K562 (cell line): Measurements from ENCODE around the gene LRP1. TPM values are rescaled to one million over a fixed set of nuclear protein-coding genes. Genes with fewer than 3 reads are reported as not detected.

Experiments used
- ATAC-seq: fragments of 200-7000 bp; cut with Tn5 transposase; 3 replicates; pipeline ENCODE4 v1.9.1; 2020; ENCODE audit warnings: moderate library complexity
- BruUV-seq: library from RNA; stranded (reverse); fragments of 400-500 nt; replicated peaks from 2 replicates; lab custom pipeline; 2021; lab: Mats Ljungman, UMichigan
- CTCF ChIA-PET: fragments of 300-600 bp; formaldehyde crosslinking; extraction: SDS; loops from one replicate; lab custom pipeline; 2021; ENCODE audit warnings: low intra/inter-chr PET ratio; lab: Yijun Ruan, JAX
- POLR2A ChIA-PET: fragments of 300-600, 350-650 bp; sonication (Branson Sonifier 250); formaldehyde crosslinking; extraction: SDS; loops from one replicate; lab custom pipeline; 2021; ENCODE audit warnings: antibody characterized with exemption, inconsistent platforms; lab: Yijun Ruan, JAX
- DNase-seq, 4 experiments: peaks; one replicate each; pipeline versions ENCODE4 v3.0.0 to v3.0.0-alpha.2; 2011 to 2018; ENCODE audit warnings: low spot score in 3 of 4, mixed read lengths in 3 of 4; ENCODE audit errors: extremely low read depth in 1 of 4
- FAIRE-seq: peaks from 2 replicates; lab custom pipeline; 2011; peaks lifted over from hg19 to GRCh38; lab: Jason Lieb, UNC
- H2AFZ ChIP-seq: 2 replicates; pipeline ENCODE4 v1.6.0; 2011; ENCODE audit warnings: low read depth, low read length, control low read depth, inconsistent platforms
- H3K27ac ChIP-seq: fragments of 200-600 bp; 3 replicates; pipeline ENCODE4 v1.8.0; 2011; ENCODE audit warnings: low read depth, mild to moderate bottlenecking, control low read depth, inconsistent platforms, low read length, moderate library complexity, mixed read lengths; ENCODE audit errors: extremely low read depth
- H3K27me3 ChIP-seq, 2 experiments: fragments of 300-600 bp in 1 of 2; 2 replicates in 1 of 2; 3 replicates in 1 of 2; pipeline versions ENCODE4 v1.6.0 to v1.8.0; 2011; ENCODE audit warnings: inconsistent platforms in 2 of 2, low read length in 2 of 2, mild to moderate bottlenecking in 1 of 2, mixed read lengths in 1 of 2, moderate library complexity in 1 of 2; ENCODE audit not compliant: control insufficient read depth in 2 of 2, insufficient read depth in 2 of 2
- H3K36me3 ChIP-seq: fragments of 300-600 bp; 3 replicates; pipeline ENCODE4 v1.8.0; 2011; ENCODE audit warnings: mild to moderate bottlenecking, low read length, inconsistent platforms; ENCODE audit not compliant: control insufficient read depth, insufficient read depth
- H3K4me1 ChIP-seq, 2 experiments: fragments of 200-600 bp in 1 of 2; replicated peaks in 1 of 2; 2 replicates in 1 of 2; 3 replicates in 1 of 2; pipeline versions ENCODE4 v1.5.1 to v1.8.0; 2011; ENCODE audit warnings: inconsistent platforms in 2 of 2, low read length in 2 of 2, mild to moderate bottlenecking in 1 of 2, mixed read lengths in 1 of 2, moderate library complexity in 1 of 2; ENCODE audit not compliant: control insufficient read depth in 2 of 2, insufficient read depth in 2 of 2
- H3K4me2 ChIP-seq: 2 replicates; pipeline ENCODE4 v1.6.1; 2011; ENCODE audit warnings: low read length, control low read depth, inconsistent platforms, mixed read lengths; ENCODE audit not compliant: insufficient read depth
- H3K4me3 ChIP-seq: fragments of 200-600 bp; sonication (generic), shearing (Covaris generic); 2 replicates; pipeline ENCODE4 v1.5.1; 2016; ENCODE audit warnings: control low read depth, inconsistent platforms
- H3K79me2 ChIP-seq: fragments of 200-600 bp; 3 replicates; pipeline ENCODE4 v1.8.0; 2011; ENCODE audit warnings: low read length, inconsistent platforms; ENCODE audit not compliant: control insufficient read depth, insufficient read depth
- H3K9ac ChIP-seq, 2 experiments: 2 replicates each; pipeline versions ENCODE4 v1.6.0 to v1.6.1; 2011; ENCODE audit warnings: low read depth in 2 of 2, low read length in 2 of 2, control low read depth in 1 of 2, inconsistent platforms in 1 of 2, mild to moderate bottlenecking in 1 of 2, mixed read lengths in 1 of 2; ENCODE audit not compliant: insufficient read depth in 1 of 2
- H3K9me1 ChIP-seq: one replicate; pipeline ENCODE4 v1.6.0; 2011; ENCODE audit warnings: inconsistent platforms, mild to moderate bottlenecking, low read length, moderate library complexity; ENCODE audit not compliant: control insufficient read depth, insufficient read depth
- H3K9me3 ChIP-seq: replicated peaks from 2 replicates; pipeline ENCODE4 v1.5.1; 2011; ENCODE audit warnings: low read depth, low read length, inconsistent platforms; ENCODE audit not compliant: control insufficient read depth, insufficient read depth
- H4K20me1 ChIP-seq: replicated peaks from 2 replicates; pipeline ENCODE4 v1.6.1; 2011; ENCODE audit warnings: low read length, inconsistent platforms, mixed read lengths; ENCODE audit not compliant: control insufficient read depth, insufficient read depth
- ETV1 ChIP-seq: fragments of 450-650 bp; conservative IDR thresholded peaks from 2 replicates; pipeline ENCODE4 v1.6.1; 2016; ENCODE audit warnings: missing genetic modification characterization, control low read depth, low read depth, missing compliant biosample characterization
- HNRNPLL ChIP-seq: fragments of 200-400 bp; formaldehyde crosslinking; IDR thresholded peaks from 2 replicates; pipeline ENCODE4 v1.6.1; 2017; ENCODE audit warnings: low read length, low read depth, mild to moderate bottlenecking; ENCODE audit not compliant: poor library complexity, severe bottlenecking
- NRF1 ChIP-seq, 2 experiments: fragments of 450-650 bp; IDR thresholded peaks in 1 of 2; conservative IDR thresholded peaks in 1 of 2; 2 replicates each; pipeline ENCODE4 v1.6.1; 2014; ENCODE audit warnings: mild to moderate bottlenecking in 2 of 2
- PYGO2 ChIP-seq: fragments of 450-650 bp; IDR thresholded peaks from 2 replicates; pipeline ENCODE4 v1.6.1; 2016; ENCODE audit warnings: mild to moderate bottlenecking, missing genetic modification characterization, moderate library complexity, missing compliant biosample characterization
- RB1 ChIP-seq: fragments of 450-650 bp; IDR thresholded peaks from 2 replicates; pipeline ENCODE4 v1.6.1; 2017; ENCODE audit warnings: low read depth, mild to moderate bottlenecking
- TOE1 ChIP-seq, 2 experiments: fragments of 450-650 bp in 1 of 2; sonication (generic) in 1 of 2; formaldehyde crosslinking in 1 of 2; IDR thresholded peaks; 2 replicates each; pipeline versions ENCODE4 v1.7.1 to v1.8.0; 2016 to 2022; ENCODE audit warnings: borderline replicate concordance in 2 of 2, mild to moderate bottlenecking in 2 of 2, antibody characterized with exemption in 1 of 2, inconsistent platforms in 1 of 2, low read depth in 1 of 2, missing genetic modification reagents in 1 of 2, moderate library complexity in 1 of 2
- ZNF165 ChIP-seq: fragments of 250-450 bp; sonication (Bioruptor Pico); IDR thresholded peaks from 2 replicates; pipeline ENCODE4 v1.4.0; 2020; ENCODE audit warnings: borderline replicate concordance
- ZNF408 ChIP-seq: fragments of 250-450 bp; sonication (Bioruptor Pico); IDR thresholded peaks from 2 replicates; pipeline ENCODE4 v1.4.0; 2020; ENCODE audit warnings: low read depth, mild to moderate bottlenecking, moderate library complexity
- WGBS: fragments of 100-300 bp; shearing (Covaris generic); methylation state at CpG from one replicate; pipeline ENCODE4 v1.1.6; 2016; ENCODE audit warnings: low coverage, mixed read lengths; ENCODE audit not compliant: insufficient coverage; ENCODE audit errors: missing lambda C conversion rate; 5-methylcytosine and 5-hydroxymethylcytosine counted together
- in situ Hi-C: fragments of 300-500 bp; cut with MboI; formaldehyde crosslinking; loops from 4 replicates; pipeline ENCODE4 v1.15.0; 2018; ENCODE audit warnings: inconsistent platforms, mixed read lengths
- intact Hi-C: fragments of 100-400 bp; cut with micrococcal nuclease; formaldehyde crosslinking; loops from 2 replicates; pipeline ENCODE4 v1.14.2; 2022
- polyA plus RNA-seq, 8 experiments: library from polyadenylated mRNA; depleted of rRNA in 4 of 8; stranded (reverse) in 5 of 8; unstranded in 3 of 8; fragments of >200 nt; fragmentation: Nextera tagmentation in 2 of 8; fragmentation: Illumina TruSeq in 1 of 8; extraction: Ambion mirVana in 2 of 8; extraction: Trizol in 1 of 8; gene quantifications; 2 replicates each; pipeline versions ENCODE4 v1.2.1 to v1.2.3, GENCODE V29; 2011 to 2014; ENCODE audit warnings: inconsistent platforms in 1 of 8, missing spikeins in 1 of 8
- total RNA-seq, 7 experiments: library from RNA; depleted of rRNA in 6 of 7; stranded (reverse); fragments of >200 nt in 6 of 7; fragmentation: Illumina TruSeq in 2 of 7; extraction: Trizol in 2 of 7; gene quantifications; 2 replicates each; pipeline versions ENCODE4 v1.2.1 to v1.2.3, GENCODE V29; 2011 to 2021; ENCODE audit warnings: low replicate concordance in 1 of 7
- TF ChIP-seq, protein P1 (sequence below): fragments of 450-650 bp; IDR thresholded peaks from 2 replicates; pipeline ENCODE4 v1.6.1; 2016; ENCODE audit warnings: antibody characterized with exemption
- TF ChIP-seq, protein P2 (sequence below), 2 experiments: IDR thresholded peaks; 2 replicates each; pipeline ENCODE4 v1.6.1; 2012; ENCODE audit warnings: improper control_type of control experiment in 2 of 2, low read depth in 2 of 2, low read length in 2 of 2, borderline replicate concordance in 1 of 2
- TF ChIP-seq, protein P3 (sequence below): sonication (generic); formaldehyde crosslinking; IDR thresholded peaks from 2 replicates; pipeline ENCODE4 v1.8.1; 2023; ENCODE audit warnings: mild to moderate bottlenecking, missing genetic modification reagents, moderate library complexity
- TF ChIP-seq, protein P4 (sequence below), 3 experiments: IDR thresholded peaks in 2 of 3; conservative IDR thresholded peaks in 1 of 3; 2 replicates each; pipeline ENCODE4 v1.5.1; 2011 to 2012; ENCODE audit warnings: low read length in 3 of 3, mild to moderate bottlenecking in 3 of 3, control low read depth in 2 of 3, improper control_type of control experiment in 1 of 3, inconsistent platforms in 1 of 3, low read depth in 1 of 3, mixed read lengths in 1 of 3, moderate library complexity in 1 of 3; ENCODE audit not compliant: insufficient read depth in 2 of 3

The LRP1 gene
- total and polyA plus RNA-seq, 9 of the 15 experiments (the other 6 are each of a cell fraction or from before 2014, with no cell fraction given), result 0.04 to 0.64 (median 0.19) TPM; not detected in 2

DNA sequence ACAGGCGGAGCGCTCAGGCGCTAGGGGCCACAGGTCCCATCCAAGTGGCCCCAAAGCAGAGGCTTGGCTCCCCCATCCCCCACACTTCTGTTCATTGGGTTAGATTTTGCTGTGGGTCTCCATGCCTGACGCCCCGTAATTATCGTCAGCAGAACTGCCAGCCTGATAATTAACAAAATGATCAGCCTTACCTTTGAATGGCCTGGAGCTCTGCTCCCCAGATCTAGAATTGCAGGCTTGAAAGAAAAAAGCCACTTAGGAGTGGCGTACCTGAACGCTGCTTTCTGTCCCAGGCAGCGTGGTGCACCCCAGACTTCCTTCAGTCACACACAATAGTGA lies 47.8 kb downstream of the LRP1 start:
- TF ChIP-seq TOE1 (IDR thresholded peaks at IDR 0.05; ENCODE audit: borderline replicate concordance) (no peak), TOE1 (CRISPR knock-in tag; IDR thresholded peaks at IDR 0.05; ENCODE audit: borderline replicate concordance, low read depth) (no peak), PYGO2 (tag) (no peak), HNRNPLL (peak; percentile 1), RB1 (0 out of 2 replicates have a peak, but pooled peaks have one; percentile 4), ZNF408 (no peak), ZNF165 (CRISPR knock-in tag) (no peak), NRF1 (conservative IDR thresholded peaks at IDR 0.05 in 1 of 2, IDR thresholded peaks at IDR 0.05 in 1 of 2) (peak in 1 of 2 experiments; percentile 14; a peak in 3 of 4 replicates), ETV1 (tag) (peak; percentile 28; the same call in 1 of the 2 replicates)
- TF ChIP-seq, protein P1, sequence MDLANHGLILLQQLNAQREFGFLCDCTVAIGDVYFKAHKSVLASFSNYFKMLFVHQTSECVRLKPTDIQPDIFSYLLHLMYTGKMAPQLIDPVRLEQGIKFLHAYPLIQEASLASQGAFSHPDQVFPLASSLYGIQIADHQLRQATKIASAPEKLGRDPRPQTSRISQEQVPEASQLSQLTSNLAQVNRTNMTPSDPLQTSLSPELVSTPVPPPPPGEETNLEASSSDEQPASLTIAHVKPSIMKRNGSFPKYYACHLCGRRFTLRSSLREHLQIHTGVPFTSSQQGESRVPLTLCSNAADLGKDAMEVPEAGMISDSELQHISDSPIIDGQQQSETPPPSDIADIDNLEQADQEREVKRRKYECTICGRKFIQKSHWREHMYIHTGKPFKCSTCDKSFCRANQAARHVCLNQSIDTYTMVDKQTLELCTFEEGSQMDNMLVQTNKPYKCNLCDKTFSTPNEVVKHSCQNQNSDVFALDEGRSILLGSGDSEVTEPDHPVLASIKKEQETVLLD, result 0 out of 2 replicates have a peak, but pooled peaks have one; percentile 1
- TF ChIP-seq, protein P2, sequence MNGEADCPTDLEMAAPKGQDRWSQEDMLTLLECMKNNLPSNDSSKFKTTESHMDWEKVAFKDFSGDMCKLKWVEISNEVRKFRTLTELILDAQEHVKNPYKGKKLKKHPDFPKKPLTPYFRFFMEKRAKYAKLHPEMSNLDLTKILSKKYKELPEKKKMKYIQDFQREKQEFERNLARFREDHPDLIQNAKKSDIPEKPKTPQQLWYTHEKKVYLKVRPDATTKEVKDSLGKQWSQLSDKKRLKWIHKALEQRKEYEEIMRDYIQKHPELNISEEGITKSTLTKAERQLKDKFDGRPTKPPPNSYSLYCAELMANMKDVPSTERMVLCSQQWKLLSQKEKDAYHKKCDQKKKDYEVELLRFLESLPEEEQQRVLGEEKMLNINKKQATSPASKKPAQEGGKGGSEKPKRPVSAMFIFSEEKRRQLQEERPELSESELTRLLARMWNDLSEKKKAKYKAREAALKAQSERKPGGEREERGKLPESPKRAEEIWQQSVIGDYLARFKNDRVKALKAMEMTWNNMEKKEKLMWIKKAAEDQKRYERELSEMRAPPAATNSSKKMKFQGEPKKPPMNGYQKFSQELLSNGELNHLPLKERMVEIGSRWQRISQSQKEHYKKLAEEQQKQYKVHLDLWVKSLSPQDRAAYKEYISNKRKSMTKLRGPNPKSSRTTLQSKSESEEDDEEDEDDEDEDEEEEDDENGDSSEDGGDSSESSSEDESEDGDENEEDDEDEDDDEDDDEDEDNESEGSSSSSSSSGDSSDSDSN (IDR thresholded peaks at IDR 0.05; ENCODE audit: borderline replicate concordance in 1 of 2, low read depth in 2 of 2, low read length in 2 of 2), result peak in 1 of 2 experiments; percentile 2; a peak in 1 of 4 replicates
- TF ChIP-seq, protein P3, sequence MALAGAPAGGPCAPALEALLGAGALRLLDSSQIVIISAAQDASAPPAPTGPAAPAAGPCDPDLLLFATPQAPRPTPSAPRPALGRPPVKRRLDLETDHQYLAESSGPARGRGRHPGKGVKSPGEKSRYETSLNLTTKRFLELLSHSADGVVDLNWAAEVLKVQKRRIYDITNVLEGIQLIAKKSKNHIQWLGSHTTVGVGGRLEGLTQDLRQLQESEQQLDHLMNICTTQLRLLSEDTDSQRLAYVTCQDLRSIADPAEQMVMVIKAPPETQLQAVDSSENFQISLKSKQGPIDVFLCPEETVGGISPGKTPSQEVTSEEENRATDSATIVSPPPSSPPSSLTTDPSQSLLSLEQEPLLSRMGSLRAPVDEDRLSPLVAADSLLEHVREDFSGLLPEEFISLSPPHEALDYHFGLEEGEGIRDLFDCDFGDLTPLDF (CRISPR knock-in tag), result 0 out of 2 replicates have a peak, but pooled peaks have one; percentile 15
- TF ChIP-seq, protein P4, sequence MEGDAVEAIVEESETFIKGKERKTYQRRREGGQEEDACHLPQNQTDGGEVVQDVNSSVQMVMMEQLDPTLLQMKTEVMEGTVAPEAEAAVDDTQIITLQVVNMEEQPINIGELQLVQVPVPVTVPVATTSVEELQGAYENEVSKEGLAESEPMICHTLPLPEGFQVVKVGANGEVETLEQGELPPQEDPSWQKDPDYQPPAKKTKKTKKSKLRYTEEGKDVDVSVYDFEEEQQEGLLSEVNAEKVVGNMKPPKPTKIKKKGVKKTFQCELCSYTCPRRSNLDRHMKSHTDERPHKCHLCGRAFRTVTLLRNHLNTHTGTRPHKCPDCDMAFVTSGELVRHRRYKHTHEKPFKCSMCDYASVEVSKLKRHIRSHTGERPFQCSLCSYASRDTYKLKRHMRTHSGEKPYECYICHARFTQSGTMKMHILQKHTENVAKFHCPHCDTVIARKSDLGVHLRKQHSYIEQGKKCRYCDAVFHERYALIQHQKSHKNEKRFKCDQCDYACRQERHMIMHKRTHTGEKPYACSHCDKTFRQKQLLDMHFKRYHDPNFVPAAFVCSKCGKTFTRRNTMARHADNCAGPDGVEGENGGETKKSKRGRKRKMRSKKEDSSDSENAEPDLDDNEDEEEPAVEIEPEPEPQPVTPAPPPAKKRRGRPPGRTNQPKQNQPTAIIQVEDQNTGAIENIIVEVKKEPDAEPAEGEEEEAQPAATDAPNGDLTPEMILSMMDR (IDR thresholded peaks at IDR 0.05 in 2 of 3, conservative IDR thresholded peaks at IDR 0.05 in 1 of 3; ENCODE audit: insufficient read depth in 2 of 3, low read depth in 1 of 3, low read length in 3 of 3), result peak in 1 of 3 experiments; percentile 18; a peak in 1 of 6 replicates
- peaks cover 11% of the 10 kb centered on the region for H4K20me1 ChIP-seq
- ChIA-PET POLR2A (interaction anchor here (0.5 to 1.4 kb wide), 7 partner anchors 10 to 167 kb away, joined by 3 to 4 read pairs (median 3); partner anchors contain the start of gene LRP1), CTCF (interaction anchor here (1.1 to 3.6 kb wide), 3 partner anchors 49 to 107 kb away, joined by 4 to 18 read pairs (median 9); no protein-coding TSS in a partner anchor)
- H3K27ac ChIP-seq, result no peak overlapping the region
- H3K9me1 ChIP-seq, result no peaks in the 10 kb centered on the region
- peaks cover 12 to 59% of the 10 kb centered on the region in 2 experiments; a peak in 4 of 5 replicates for H3K27me3 ChIP-seq
- ATAC-seq (no peak), DNase-seq (no peak), FAIRE-seq (no peak)
- no peaks in the 10 kb centered on the region for H3K36me3 ChIP-seq
- H3K4me2 ChIP-seq, result peak overlapping the region; percentile 23; the same call in 1 of the 2 replicates
- in situ Hi-C loops (loop anchor here (5.0 kb wide), 3 partner anchors 54 to 159 kb away; partner anchors contain the start of gene TAC3), intact Hi-C loops (loop anchor here (1.0 kb wide), 1 partner anchor 52 kb away; no protein-coding TSS in a partner anchor)
- 0 out of 4 replicates have a peak overlapping the region, but pooled peaks of 1 of the 2 experiments have one; percentile 23 for H3K9ac ChIP-seq
- no peak overlapping the region for H3K4me3 ChIP-seq
- H3K9me3 ChIP-seq, result no peaks in the 10 kb centered on the region
- WGBS, result 21% methylated on average over 8 of the region's 9 CpGs
- peak overlapping the region; percentile 13; the same call in 1 of the 2 replicates for H2AFZ ChIP-seq
- no peaks in the 10 kb centered on the region for H3K79me2 ChIP-seq
- H3K4me1 ChIP-seq, result peaks cover 12 to 59% of the 10 kb centered on the region in 2 experiments; a peak in 4 of 5 replicates
- no TSS peak for BruUV-seq
